SK-N-SH treated with all-trans-retinoic acid at 6 μM for 48 hours (cell line): ENCODE data around the gene STUM.

Experiments
- ATAC-seq: fragments of 200-7000 bp; cut with Tn5 transposase; 3 replicates; pipeline ENCODE4 v1.9.1; 2020; ENCODE audit warnings: mild to moderate bottlenecking, moderate library complexity
- CREB5 ChIP-seq: fragments of 250-450 bp; sonication (Bioruptor Pico); IDR thresholded peaks from 2 replicates; pipeline ENCODE4 v1.5.1; 2020; ENCODE audit warnings: low read depth, mild to moderate bottlenecking, moderate library complexity
- CSDC2 ChIP-seq: fragments of 250-450 bp; sonication (Bioruptor Pico); IDR thresholded peaks from 2 replicates; pipeline ENCODE4 v1.5.0; 2020; ENCODE audit warnings: mild to moderate bottlenecking, moderate library complexity
- CSRNP3 ChIP-seq: fragments of 250-450 bp; sonication (Bioruptor Pico); IDR thresholded peaks from 2 replicates; pipeline ENCODE4 v1.5.1; 2021; ENCODE audit warnings: mild to moderate bottlenecking, moderate library complexity
- ESRRG ChIP-seq: fragments of 250-450 bp; sonication (Bioruptor Pico); IDR thresholded peaks from 2 replicates; pipeline ENCODE4 v1.6.1; 2021; ENCODE audit warnings: mild to moderate bottlenecking
- GLIS3 ChIP-seq: fragments of 250-450 bp; sonication (Bioruptor Pico); IDR thresholded peaks from 2 replicates; pipeline ENCODE4 v1.5.0; 2020; ENCODE audit warnings: mild to moderate bottlenecking, moderate library complexity
- ISL1 ChIP-seq: fragments of 250-450 bp; sonication (Bioruptor Pico); IDR thresholded peaks from 2 replicates; pipeline ENCODE4 v2.1.2; 2022; ENCODE audit warnings: mild to moderate bottlenecking, moderate library complexity
- OSR1 ChIP-seq: fragments of 250-450 bp; sonication (Bioruptor Pico); IDR thresholded peaks from 2 replicates; pipeline ENCODE4 v1.8.0; 2022; ENCODE audit warnings: moderate library complexity, mild to moderate bottlenecking, inconsistent platforms
- PPARA ChIP-seq: fragments of 250-450 bp; sonication (Bioruptor Pico); IDR thresholded peaks from 2 replicates; pipeline ENCODE4 v1.5.0; 2020; ENCODE audit warnings: mild to moderate bottlenecking, borderline replicate concordance
- SNAI2 ChIP-seq: fragments of 250-450 bp; sonication (Bioruptor Pico); IDR thresholded peaks from 2 replicates; pipeline ENCODE4 v1.5.0; 2020; ENCODE audit warnings: mild to moderate bottlenecking, moderate library complexity
- TCF4 ChIP-seq: fragments of 250-450 bp; sonication (Bioruptor Pico); IDR thresholded peaks from 2 replicates; pipeline ENCODE4 v1.8.0; 2021; ENCODE audit warnings: mild to moderate bottlenecking, moderate library complexity, borderline replicate concordance
- TOX ChIP-seq: fragments of 250-450 bp; sonication (Bioruptor Pico); IDR thresholded peaks from 2 replicates; pipeline ENCODE4 v1.8.0; 2021; ENCODE audit warnings: mild to moderate bottlenecking, moderate library complexity, borderline replicate concordance
- ZC3H10 ChIP-seq: fragments of 250-450 bp; sonication (Bioruptor Pico); IDR thresholded peaks from 2 replicates; pipeline ENCODE4 v1.5.1; 2021; ENCODE audit warnings: mild to moderate bottlenecking, moderate library complexity
- ZFP3 ChIP-seq: fragments of 250-450 bp; sonication (Bioruptor Pico); IDR thresholded peaks from 2 replicates; pipeline ENCODE4 v1.5.0; 2020; ENCODE audit warnings: mild to moderate bottlenecking, moderate library complexity
- ZFP30 ChIP-seq: fragments of 450-650 bp; formaldehyde crosslinking; IDR thresholded peaks from 2 replicates; pipeline ENCODE4 v1.5.0; 2022; ENCODE audit warnings: mild to moderate bottlenecking, moderate library complexity
- ZNF565 ChIP-seq: fragments of 450-650 bp; formaldehyde crosslinking; conservative IDR thresholded peaks from 2 replicates; pipeline ENCODE4 v1.5.0; 2020; ENCODE audit warnings: low read depth, mild to moderate bottlenecking, moderate library complexity
- ZNF70 ChIP-seq: fragments of 450-650 bp; formaldehyde crosslinking; IDR thresholded peaks from 2 replicates; pipeline ENCODE4 v1.5.0; 2020; ENCODE audit warnings: mild to moderate bottlenecking, moderate library complexity
- ZNF8 ChIP-seq: fragments of 450-650 bp; formaldehyde crosslinking; IDR thresholded peaks from 2 replicates; pipeline ENCODE4 v1.5.0; 2020; ENCODE audit warnings: mild to moderate bottlenecking, moderate library complexity
- TF ChIP-seq, protein P1 (sequence below): fragments of 250-450 bp; sonication (Bioruptor Pico); IDR thresholded peaks from 2 replicates; pipeline ENCODE4 v1.8.0; 2021; ENCODE audit warnings: low read depth, mild to moderate bottlenecking, moderate library complexity, borderline replicate concordance
- TF ChIP-seq, protein P2 (sequence below): fragments of 250-450 bp; sonication (Bioruptor Pico); IDR thresholded peaks from 2 replicates; pipeline ENCODE4 v1.5.0; 2020; ENCODE audit warnings: mild to moderate bottlenecking, moderate library complexity

The STUM gene

GRCh38 chr1:226652613-226653012 is 104.0 kb downstream of the STUM start:
- TF ChIP-seq ZNF8 (CRISPR knock-in tag) (no peak), PPARA (CRISPR knock-in tag) (no peak), CREB5 (no peak), TOX (CRISPR knock-in tag) (no peak), CSDC2 (CRISPR knock-in tag) (no peak), ESRRG (CRISPR knock-in tag) (no peak), SNAI2 (no peak), ZFP30 (CRISPR knock-in tag) (no peak), ZNF565 (CRISPR knock-in tag) (no peak), ZC3H10 (CRISPR knock-in tag) (no peak), TCF4 (CRISPR knock-in tag) (no peak), OSR1 (CRISPR knock-in tag) (no peak), GLIS3 (no peak), ISL1 (CRISPR knock-in tag) (no peak)
- TF ChIP-seq, protein P1, sequence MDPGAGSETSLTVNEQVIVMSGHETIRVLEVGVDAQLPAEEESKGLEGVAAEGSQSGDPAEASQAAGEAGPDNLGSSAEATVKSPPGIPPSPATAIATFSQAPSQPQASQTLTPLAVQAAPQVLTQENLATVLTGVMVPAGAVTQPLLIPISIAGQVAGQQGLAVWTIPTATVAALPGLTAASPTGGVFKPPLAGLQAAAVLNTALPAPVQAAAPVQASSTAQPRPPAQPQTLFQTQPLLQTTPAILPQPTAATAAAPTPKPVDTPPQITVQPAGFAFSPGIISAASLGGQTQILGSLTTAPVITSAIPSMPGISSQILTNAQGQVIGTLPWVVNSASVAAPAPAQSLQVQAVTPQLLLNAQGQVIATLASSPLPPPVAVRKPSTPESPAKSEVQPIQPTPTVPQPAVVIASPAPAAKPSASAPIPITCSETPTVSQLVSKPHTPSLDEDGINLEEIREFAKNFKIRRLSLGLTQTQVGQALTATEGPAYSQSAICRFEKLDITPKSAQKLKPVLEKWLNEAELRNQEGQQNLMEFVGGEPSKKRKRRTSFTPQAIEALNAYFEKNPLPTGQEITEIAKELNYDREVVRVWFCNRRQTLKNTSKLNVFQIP = no peak
- TF ChIP-seq, protein P2, sequence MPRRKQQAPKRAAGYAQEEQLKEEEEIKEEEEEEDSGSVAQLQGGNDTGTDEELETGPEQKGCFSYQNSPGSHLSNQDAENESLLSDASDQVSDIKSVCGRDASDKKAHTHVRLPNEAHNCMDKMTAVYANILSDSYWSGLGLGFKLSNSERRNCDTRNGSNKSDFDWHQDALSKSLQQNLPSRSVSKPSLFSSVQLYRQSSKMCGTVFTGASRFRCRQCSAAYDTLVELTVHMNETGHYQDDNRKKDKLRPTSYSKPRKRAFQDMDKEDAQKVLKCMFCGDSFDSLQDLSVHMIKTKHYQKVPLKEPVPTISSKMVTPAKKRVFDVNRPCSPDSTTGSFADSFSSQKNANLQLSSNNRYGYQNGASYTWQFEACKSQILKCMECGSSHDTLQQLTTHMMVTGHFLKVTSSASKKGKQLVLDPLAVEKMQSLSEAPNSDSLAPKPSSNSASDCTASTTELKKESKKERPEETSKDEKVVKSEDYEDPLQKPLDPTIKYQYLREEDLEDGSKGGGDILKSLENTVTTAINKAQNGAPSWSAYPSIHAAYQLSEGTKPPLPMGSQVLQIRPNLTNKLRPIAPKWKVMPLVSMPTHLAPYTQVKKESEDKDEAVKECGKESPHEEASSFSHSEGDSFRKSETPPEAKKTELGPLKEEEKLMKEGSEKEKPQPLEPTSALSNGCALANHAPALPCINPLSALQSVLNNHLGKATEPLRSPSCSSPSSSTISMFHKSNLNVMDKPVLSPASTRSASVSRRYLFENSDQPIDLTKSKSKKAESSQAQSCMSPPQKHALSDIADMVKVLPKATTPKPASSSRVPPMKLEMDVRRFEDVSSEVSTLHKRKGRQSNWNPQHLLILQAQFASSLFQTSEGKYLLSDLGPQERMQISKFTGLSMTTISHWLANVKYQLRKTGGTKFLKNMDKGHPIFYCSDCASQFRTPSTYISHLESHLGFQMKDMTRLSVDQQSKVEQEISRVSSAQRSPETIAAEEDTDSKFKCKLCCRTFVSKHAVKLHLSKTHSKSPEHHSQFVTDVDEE = no peak
- TF ChIP-seq, all 23 proteins: peak for 0
- ATAC-seq = no peak

- TF ChIP-seq CSDC2 (CRISPR knock-in tag) (no peak), ESRRG (CRISPR knock-in tag) (no peak), ISL1 (CRISPR knock-in tag) (no peak), ZNF8 (CRISPR knock-in tag) (no peak), ZFP30 (CRISPR knock-in tag) (no peak), ZFP3 (CRISPR knock-in tag) (no peak), TOX (CRISPR knock-in tag) (no peak), GLIS3 (no peak)
- no peak for ATAC-seq
Observed at GRCh38 chr1:226653311-226653921, 104.9 kb downstream of the STUM start.

- TF ChIP-seq TCF4 (CRISPR knock-in tag) = no peak
- no peak for TF ChIP-seq ZC3H10 (CRISPR knock-in tag)
- no peak for TF ChIP-seq ZNF565 (CRISPR knock-in tag)
- no peak for TF ChIP-seq TOX (CRISPR knock-in tag)
- TF ChIP-seq ZNF8 (CRISPR knock-in tag) = no peak
- no peak for TF ChIP-seq ZNF70
- no peak for TF ChIP-seq CSRNP3
- TF ChIP-seq, protein P1 = no peak
- no peak for TF ChIP-seq ISL1 (CRISPR knock-in tag)
- peak; percentile 30; the same call in 2 of the 3 replicates for ATAC-seq
Observed at GRCh38 chr1:226654046-226654667, 105.6 kb downstream of the STUM start.
